ENCODE measurements around the gene DRGX.

DNA sequence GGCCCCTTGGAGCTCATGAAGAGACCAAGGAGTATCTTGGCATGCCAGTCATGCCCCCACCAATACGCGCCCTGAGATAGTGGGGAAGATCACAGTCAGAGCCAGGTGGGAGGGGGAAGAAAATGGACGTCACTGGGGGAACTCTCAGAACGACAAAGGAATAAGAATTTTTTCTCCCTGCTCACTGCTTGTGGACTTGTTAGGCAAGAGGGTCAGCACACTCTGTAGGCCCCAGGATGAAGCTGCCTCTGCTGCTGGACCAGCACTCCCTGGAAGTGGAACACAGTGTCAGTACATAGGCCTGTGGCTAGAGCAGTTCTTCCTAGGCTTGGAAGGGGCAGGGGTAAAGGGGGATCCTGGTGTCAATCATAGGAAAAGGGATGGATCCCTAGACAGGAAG, 46.5 kb downstream of the DRGX start:
- TF ChIP-seq TAF1 (IDR thresholded peaks at IDR 0.05; ENCODE audit: low read depth, low read length) (no peak), POLR2AphosphoS5 (IDR thresholded peaks at IDR 0.05; ENCODE audit: low read depth, low read length) (no peak), POLR2A (IDR thresholded peaks at IDR 0.05; ENCODE audit: low read depth, low read length) (no peak)

All from GM12891 (cell line).